Measurements from ENCODE around the gene NSG1.

DNA sequence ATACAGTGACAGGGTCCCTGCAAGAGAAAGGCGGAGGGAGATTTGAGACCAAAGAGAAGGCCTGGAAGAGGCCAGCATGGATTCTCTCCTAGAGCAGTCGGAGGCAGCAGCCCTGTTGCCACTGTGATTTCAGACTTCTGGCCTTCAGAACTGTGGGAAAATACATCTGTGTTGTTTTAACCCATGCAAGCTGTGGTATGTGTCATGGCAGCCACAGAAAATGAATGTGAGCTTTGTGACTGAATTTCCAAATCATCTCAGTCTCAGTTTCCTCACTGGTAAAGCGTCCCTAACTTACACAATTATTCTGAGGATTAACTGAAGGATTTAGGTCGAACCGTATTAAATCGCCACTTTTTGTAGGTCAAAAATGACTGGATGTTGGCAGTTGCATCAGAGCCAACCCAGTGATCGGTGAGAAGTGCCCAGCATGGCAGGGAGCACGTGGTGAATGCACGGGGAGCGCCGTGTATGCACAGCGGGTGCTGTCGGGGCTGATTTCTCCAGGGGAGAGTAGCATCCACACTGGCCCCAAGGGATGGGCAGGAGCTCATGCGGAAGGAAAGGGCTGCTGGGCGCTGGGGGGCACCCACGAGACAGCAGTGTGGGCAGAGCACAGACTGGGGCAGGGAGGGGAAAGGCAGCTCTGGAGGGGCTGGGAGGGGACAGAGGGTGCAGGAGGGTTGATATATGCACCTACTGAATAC lies 23.8 kb upstream of the NSG1 start:
- TF ChIP-seq CTCF (IDR thresholded peaks at IDR 0.05; ENCODE audit: low read depth, low read length, poor library complexity, severe bottlenecking) (no peak), EZH2phosphoT487 (IDR thresholded peaks at IDR 0.05; ENCODE audit: borderline replicate concordance, low read length) (no peak)

All from DOHH2 (cell line).